Measurements from ENCODE around the gene UBE2L3.
"Not testable (repeated sequence)": the region's sequence is repeated elsewhere in the genome, so short reads cannot be mapped to it uniquely, and the experiment has no call there.

Gene UBE2L3

GRCh38 chr22:21567456-21568346 lies at the start of gene UBE2L3:
TSS of gene UBE2L3 (plus strand) at chr22:21567714. CDS start at chr22:21567745, 31 bp downstream.
- DNase-seq (ENCODE audit: low spot score) = peak; percentile 76

- DNase-seq (ENCODE audit: low spot score) = not testable (repeated sequence)
Observed at GRCh38 chr22:21526705-21527500, 40.6 kb upstream of the UBE2L3 start.

GRCh38 chr22:21531525-21531924 lies 36.0 kb upstream of the UBE2L3 start:
- not testable (repeated sequence) for DNase-seq (ENCODE audit: low spot score)

- DNase-seq (ENCODE audit: low spot score) = not testable (repeated sequence)
Observed at GRCh38 chr22:21532863-21533648, 34.5 kb upstream of the UBE2L3 start.

- DNase-seq (ENCODE audit: low spot score) = not testable (repeated sequence)
Observed at GRCh38 chr22:21539862-21540261, 27.7 kb upstream of the UBE2L3 start.

GRCh38 chr22:21544432-21545322 lies 22.8 kb upstream of the UBE2L3 start:
- not testable (repeated sequence) for DNase-seq (ENCODE audit: low spot score)

- not testable (repeated sequence) for DNase-seq (ENCODE audit: low spot score)
Observed at GRCh38 chr22:21549558-21549957, 18.0 kb upstream of the UBE2L3 start.

- DNase-seq (ENCODE audit: low spot score) = not testable (repeated sequence)
Observed at GRCh38 chr22:21550008-21550677, 17.4 kb upstream of the UBE2L3 start.

GRCh38 chr22:21550678-21551047 lies 16.9 kb upstream of the UBE2L3 start:
- not testable (repeated sequence) for DNase-seq (ENCODE audit: low spot score)

- not testable (repeated sequence) for DNase-seq (ENCODE audit: low spot score)
Observed at GRCh38 chr22:21551361-21551760, 16.2 kb upstream of the UBE2L3 start, which contains the start of gene RIMBP3C. TSS of gene RIMBP3C (minus strand) at chr22:21551461. CDS start at chr22:21550976, 485 bp downstream.

GRCh38 chr22:21559345-21560125 lies 8.0 kb upstream of the UBE2L3 start:
- DNase-seq (ENCODE audit: low spot score) = not testable (repeated sequence)

- not testable (repeated sequence) for DNase-seq (ENCODE audit: low spot score)
Observed at GRCh38 chr22:21560657-21561056, 6.9 kb upstream of the UBE2L3 start.

GRCh38 chr22:21563912-21564311 lies 3.6 kb upstream of the UBE2L3 start:
- DNase-seq (ENCODE audit: low spot score) = no peak

GRCh38 chr22:21564411-21564810 lies 3.1 kb upstream of the UBE2L3 start:
- DNase-seq (ENCODE audit: low spot score) = no peak

- no peak for DNase-seq (ENCODE audit: low spot score)
Observed at GRCh38 chr22:21568347-21569075, 997 bp downstream of the UBE2L3 start.

- DNase-seq (ENCODE audit: low spot score) = not testable (repeated sequence)
Observed at GRCh38 chr22:21569076-21569427, 1.5 kb downstream of the UBE2L3 start.

GRCh38 chr22:21569459-21570170 lies 2.1 kb downstream of the UBE2L3 start:
- no peak for DNase-seq (ENCODE audit: low spot score)

- DNase-seq (ENCODE audit: low spot score) = no peak
Observed at GRCh38 chr22:21570398-21570797, 2.9 kb downstream of the UBE2L3 start.

All from HuH-7.5 (cell line).